Colonic mucosa (tissue), 4 donors: ENCODE data around the gene EYS. TPM values are rescaled to one million over a fixed set of nuclear protein-coding genes. Genes with fewer than 3 reads are reported as not detected.

Experiments used
- DNase-seq: peaks from one replicate; pipeline ENCODE4 v3.0.0-alpha.2; 2020
- H3K27ac ChIP-seq: fragments of 200-600 bp; one replicate; pipeline ENCODE4 v1.8.0; 2021
- H3K27me3 ChIP-seq: fragments of 200-600 bp; one replicate; pipeline ENCODE4 v1.8.0; 2021
- H3K36me3 ChIP-seq: fragments of 200-600 bp; one replicate; pipeline ENCODE4 v1.8.0; 2021
- H3K4me1 ChIP-seq: fragments of 200-600 bp; one replicate; pipeline ENCODE4 v1.8.0; 2021; ENCODE audit warnings: mild to moderate bottlenecking
- H3K4me3 ChIP-seq: fragments of 200-600 bp; one replicate; pipeline ENCODE4 v1.8.0; 2021
- H3K9ac ChIP-seq, 2 donors: one replicate each; pipeline ENCODE4 v1.7.0; 2013; ENCODE audit warnings: control low read depth in 2 of 2, low read depth in 2 of 2, low read length in 2 of 2
- H3K9me3 ChIP-seq: fragments of 200-600 bp; one replicate; pipeline ENCODE4 v1.8.0; 2021
- CTCF ChIP-seq: fragments of 200-600 bp; IDR thresholded peaks from one replicate; pipeline ENCODE4 v1.8.0; 2022; ENCODE audit warnings: antibody characterized with exemption, mild to moderate bottlenecking
- intact Hi-C: fragments of 100-400 bp; cut with DNase I; formaldehyde crosslinking; loops from one replicate; pipeline ENCODE4 v1.14.1; 2022
- total RNA-seq, 2 donors: library from RNA; stranded (reverse); fragmentation: NEBNext Ultra II Directional in 1 of 2; extraction: Animal tissue kit (Norgen Biotek cat#: 25700) in 1 of 2; gene quantifications; one replicate each; pipeline ENCODE4 v1.2.1, GENCODE V29; 2021
- donor health status: healthy.
- donor health status: DM: no; HTN: no; CAD: no.
- donor health status: DM: no; HTN: no; CAD: no.

The EYS gene
- total RNA-seq, 2 donors from 2014 or later: 0.64 to 0.82 TPM

GRCh38 chr6:65116326-65116725 lies 590.7 kb downstream of the EYS start:
- H3K27me3 ChIP-seq: no peaks in the 10 kb centered on the region
- no peak for TF ChIP-seq CTCF
- no peaks in the 10 kb centered on the region for H3K4me1 ChIP-seq
- H3K9me3 ChIP-seq: no peaks in the 10 kb centered on the region
- no peak overlapping the region for H3K4me3 ChIP-seq
- H3K36me3 ChIP-seq: no peaks in the 10 kb centered on the region
- no peak for DNase-seq
- H3K27ac ChIP-seq: no peak overlapping the region
- no peak overlapping the region for H3K9ac ChIP-seq
- intact Hi-C loops: no loop called here

- H3K27me3 ChIP-seq: no peaks in the 10 kb centered on the region
- H3K36me3 ChIP-seq: no peaks in the 10 kb centered on the region
- TF ChIP-seq CTCF: no peak
- H3K4me1 ChIP-seq: no peaks in the 10 kb centered on the region
- H3K27ac ChIP-seq: no peak overlapping the region
- no peak overlapping the region for H3K4me3 ChIP-seq
- no peak overlapping the region for H3K9ac ChIP-seq
- intact Hi-C loops: no loop called here
- H3K9me3 ChIP-seq: no peaks in the 10 kb centered on the region
- DNase-seq: no peak
Measured at GRCh38 chr6:65113581-65113980, 593.4 kb downstream of the EYS start.

GRCh38 chr6:65112435-65112834 lies 594.6 kb downstream of the EYS start:
- no peak for DNase-seq
- intact Hi-C loops: no loop called here
- no peak for TF ChIP-seq CTCF

GRCh38 chr6:65110031-65110430 lies 597.0 kb downstream of the EYS start:
- Histone ChIP-seq H3K9ac (no peak overlapping the region), H3K27ac (no peak overlapping the region), H3K4me1 (no peaks in the 10 kb centered on the region), H3K36me3 (no peaks in the 10 kb centered on the region), H3K27me3 (no peaks in the 10 kb centered on the region), H3K4me3 (no peak overlapping the region), H3K9me3 (no peaks in the 10 kb centered on the region)
- no peak for DNase-seq
- TF ChIP-seq CTCF: no peak
- intact Hi-C loops: no loop called here

More at GRCh38 chr6:65112435-65112834, 594.6 kb downstream of the EYS start:
- H3K9ac ChIP-seq: no peak overlapping the region
- H3K4me3 ChIP-seq: no peak overlapping the region
- no peak overlapping the region for H3K27ac ChIP-seq
- H3K9me3 ChIP-seq: no peaks in the 10 kb centered on the region
- H3K4me1 ChIP-seq: no peaks in the 10 kb centered on the region
- H3K27me3 ChIP-seq: no peaks in the 10 kb centered on the region
- no peaks in the 10 kb centered on the region for H3K36me3 ChIP-seq

- Histone ChIP-seq H3K4me3 (no peak overlapping the region), H3K9ac (no peak overlapping the region), H3K27ac (no peak overlapping the region), H3K27me3 (no peaks in the 10 kb centered on the region), H3K36me3 (no peaks in the 10 kb centered on the region), H3K4me1 (no peaks in the 10 kb centered on the region), H3K9me3 (no peaks in the 10 kb centered on the region)
- DNase-seq: no peak
- no peak for TF ChIP-seq CTCF
- intact Hi-C loops: no loop called here
Measured at GRCh38 chr6:65098349-65098748, 608.7 kb downstream of the EYS start.

- no peak for TF ChIP-seq CTCF
Measured at GRCh38 chr6:65091561-65091960, 615.5 kb downstream of the EYS start.

More at GRCh38 chr6:65091561-65091960, 615.5 kb downstream of the EYS start:
- Histone ChIP-seq H3K9me3 (no peaks in the 10 kb centered on the region), H3K36me3 (no peaks in the 10 kb centered on the region), H3K9ac (no peak overlapping the region), H3K27ac (no peak overlapping the region), H3K4me1 (no peaks in the 10 kb centered on the region), H3K4me3 (no peak overlapping the region), H3K27me3 (no peaks in the 10 kb centered on the region)
- intact Hi-C loops: no loop called here
- no peak for DNase-seq
